ENCODE measurements around the gene ODAD4.

DNA sequence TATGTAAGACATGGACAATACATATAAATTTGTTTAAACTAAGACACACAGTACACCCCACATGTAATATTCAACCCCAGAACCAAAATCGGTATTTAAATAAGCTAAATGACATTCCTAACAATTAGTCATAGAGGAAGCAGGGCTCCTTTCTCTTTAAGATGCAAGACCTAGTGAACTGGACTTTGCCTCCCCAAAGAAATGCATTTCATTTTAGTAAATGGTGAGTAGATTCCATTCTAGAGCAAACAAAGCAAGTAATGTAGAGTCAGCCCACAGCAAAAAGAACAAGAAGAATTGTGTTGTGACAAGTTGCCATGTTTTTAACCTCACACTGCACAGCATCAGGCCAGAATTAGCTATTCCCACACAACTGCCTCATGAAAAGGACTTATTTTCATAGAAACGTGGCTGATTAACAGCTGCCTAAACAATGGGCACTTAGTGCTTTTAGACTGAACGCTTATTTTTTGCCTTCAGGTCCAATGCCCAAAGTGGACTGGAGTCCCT lies 72.4 kb downstream of the ODAD4 start:
- TF ChIP-seq, protein P1, sequence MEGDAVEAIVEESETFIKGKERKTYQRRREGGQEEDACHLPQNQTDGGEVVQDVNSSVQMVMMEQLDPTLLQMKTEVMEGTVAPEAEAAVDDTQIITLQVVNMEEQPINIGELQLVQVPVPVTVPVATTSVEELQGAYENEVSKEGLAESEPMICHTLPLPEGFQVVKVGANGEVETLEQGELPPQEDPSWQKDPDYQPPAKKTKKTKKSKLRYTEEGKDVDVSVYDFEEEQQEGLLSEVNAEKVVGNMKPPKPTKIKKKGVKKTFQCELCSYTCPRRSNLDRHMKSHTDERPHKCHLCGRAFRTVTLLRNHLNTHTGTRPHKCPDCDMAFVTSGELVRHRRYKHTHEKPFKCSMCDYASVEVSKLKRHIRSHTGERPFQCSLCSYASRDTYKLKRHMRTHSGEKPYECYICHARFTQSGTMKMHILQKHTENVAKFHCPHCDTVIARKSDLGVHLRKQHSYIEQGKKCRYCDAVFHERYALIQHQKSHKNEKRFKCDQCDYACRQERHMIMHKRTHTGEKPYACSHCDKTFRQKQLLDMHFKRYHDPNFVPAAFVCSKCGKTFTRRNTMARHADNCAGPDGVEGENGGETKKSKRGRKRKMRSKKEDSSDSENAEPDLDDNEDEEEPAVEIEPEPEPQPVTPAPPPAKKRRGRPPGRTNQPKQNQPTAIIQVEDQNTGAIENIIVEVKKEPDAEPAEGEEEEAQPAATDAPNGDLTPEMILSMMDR (conservative IDR thresholded peaks at IDR 0.05; ENCODE audit: low read length): no peak
- no peak for TF ChIP-seq EZH2phosphoT487 (IDR thresholded peaks at IDR 0.05; ENCODE audit: borderline replicate concordance)

Measured in Loucy (cell line).